ENCODE results near the gene HEY2. TPM values are rescaled to one million over a fixed set of nuclear protein-coding genes. Genes with fewer than 3 reads are reported as not detected.

HEY2 gene
- total RNA-seq, 1 experiment from 2014 or later: 6.6 TPM

DNA sequence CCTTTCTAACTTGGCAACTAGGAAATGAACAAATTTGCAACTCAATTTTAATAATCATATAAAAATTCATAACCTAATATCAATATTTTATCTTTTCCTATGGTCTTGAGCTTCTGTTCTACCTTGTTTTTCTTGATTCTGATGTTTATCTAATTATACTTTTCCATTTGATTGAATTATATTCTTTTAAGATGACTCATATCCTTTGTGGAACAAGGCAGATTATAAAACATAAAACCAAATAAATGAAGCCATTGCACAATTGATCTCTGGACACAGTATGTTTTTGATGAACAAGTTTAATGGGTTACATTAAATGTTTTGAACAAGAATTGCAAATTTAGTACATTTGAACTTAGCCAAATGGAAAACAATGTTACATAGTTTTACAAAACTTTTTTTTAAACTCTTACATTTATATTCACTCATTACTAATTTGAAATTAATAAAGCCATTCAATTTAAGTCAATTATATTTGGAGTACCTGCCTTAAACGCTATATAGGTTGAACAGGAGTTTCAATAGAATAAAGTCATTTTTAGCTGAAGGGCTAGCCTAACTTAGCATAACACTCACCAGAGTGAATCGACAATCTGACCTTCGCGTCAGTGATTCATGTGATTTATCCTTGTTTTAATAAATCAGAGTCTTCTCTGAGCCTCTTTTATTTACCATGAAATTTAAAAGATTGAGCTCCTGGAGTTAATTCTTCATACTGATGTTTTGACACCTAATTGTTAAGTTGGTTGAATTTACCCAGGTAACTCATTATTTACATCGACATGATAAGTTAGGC, 45.1 kb downstream of the HEY2 start:
- no peak for DNase-seq
- Mint-ChIP-seq H3K27ac (no peak overlapping the region), H3K27me3 (ENCODE audit: low read depth) (peaks cover 4% of the 10 kb centered on the region; the same call in 1 of the 2 replicates), H3K4me3 (no peak overlapping the region), H3K9me3 (no peaks in the 10 kb centered on the region), H3K36me3 (ENCODE audit: insufficient read depth in 1 of 3, low read depth in 3 of 3) (no peaks in the 10 kb centered on the region; a peak in 1 of 7 replicates), H3K4me1 (peaks cover 15 to 23% of the 10 kb centered on the region in 2 experiments)
- no peaks in the 10 kb centered on the region for H4K20me1 ChIP-seq (ENCODE audit: control insufficient read depth, insufficient read depth, insufficient read length)
- H3K4me2 ChIP-seq (ENCODE audit: insufficient read depth, insufficient read length, low read length): no peak overlapping the region
- no peak overlapping the region for H4K5ac ChIP-seq (ENCODE audit: insufficient read length, low read depth, low read length)
- H3K23ac ChIP-seq (ENCODE audit: insufficient read length, low read depth, low read length): no peak overlapping the region
- no peak overlapping the region for H2BK20ac ChIP-seq (ENCODE audit: low read depth, low read length, poor library complexity, severe bottlenecking)
- H3K23me2 ChIP-seq (ENCODE audit: insufficient read length, low read depth, low read length, poor library complexity, severe bottlenecking): peaks cover 4% of the 10 kb centered on the region
- H3K9me3 ChIP-seq (ENCODE audit: control insufficient read depth, low read depth, low read length): no peaks in the 10 kb centered on the region
- no peak overlapping the region for H3K4ac ChIP-seq (ENCODE audit: low read depth, low read length)
- H2BK120ac ChIP-seq (ENCODE audit: low read depth, low read length, poor library complexity, severe bottlenecking): no peak overlapping the region
- no peak overlapping the region for H4K8ac ChIP-seq (replicated peaks; ENCODE audit: insufficient read length, low read depth, low read length)
- H2BK12ac ChIP-seq (ENCODE audit: insufficient read length, low read depth, low read length): no peak overlapping the region
- TF ChIP-seq, protein P1, sequence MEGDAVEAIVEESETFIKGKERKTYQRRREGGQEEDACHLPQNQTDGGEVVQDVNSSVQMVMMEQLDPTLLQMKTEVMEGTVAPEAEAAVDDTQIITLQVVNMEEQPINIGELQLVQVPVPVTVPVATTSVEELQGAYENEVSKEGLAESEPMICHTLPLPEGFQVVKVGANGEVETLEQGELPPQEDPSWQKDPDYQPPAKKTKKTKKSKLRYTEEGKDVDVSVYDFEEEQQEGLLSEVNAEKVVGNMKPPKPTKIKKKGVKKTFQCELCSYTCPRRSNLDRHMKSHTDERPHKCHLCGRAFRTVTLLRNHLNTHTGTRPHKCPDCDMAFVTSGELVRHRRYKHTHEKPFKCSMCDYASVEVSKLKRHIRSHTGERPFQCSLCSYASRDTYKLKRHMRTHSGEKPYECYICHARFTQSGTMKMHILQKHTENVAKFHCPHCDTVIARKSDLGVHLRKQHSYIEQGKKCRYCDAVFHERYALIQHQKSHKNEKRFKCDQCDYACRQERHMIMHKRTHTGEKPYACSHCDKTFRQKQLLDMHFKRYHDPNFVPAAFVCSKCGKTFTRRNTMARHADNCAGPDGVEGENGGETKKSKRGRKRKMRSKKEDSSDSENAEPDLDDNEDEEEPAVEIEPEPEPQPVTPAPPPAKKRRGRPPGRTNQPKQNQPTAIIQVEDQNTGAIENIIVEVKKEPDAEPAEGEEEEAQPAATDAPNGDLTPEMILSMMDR (conservative IDR thresholded peaks at IDR 0.05): no peak
- no peak overlapping the region for H3K27ac ChIP-seq (ENCODE audit: insufficient read length, low read depth, low read length)
- H3K56ac ChIP-seq (ENCODE audit: insufficient read length, low read depth, low read length): no peak overlapping the region
- no peak overlapping the region for H3K9ac ChIP-seq (ENCODE audit: extremely low read depth, insufficient read length, low read length)
- no peak overlapping the region for H3T11ph ChIP-seq (ENCODE audit: low read length)
- H3K18ac ChIP-seq (ENCODE audit: insufficient read length, low read depth, low read length): no peak overlapping the region
- no peak overlapping the region for H2AK5ac ChIP-seq (ENCODE audit: insufficient read length, low read length)
- no peak overlapping the region for H3K14ac ChIP-seq (ENCODE audit: insufficient read depth, low read length)
- H3K79me2 ChIP-seq (ENCODE audit: insufficient read depth, low read length): no peaks in the 10 kb centered on the region
- H3K27me3 ChIP-seq (ENCODE audit: insufficient read depth, low read length): no peaks in the 10 kb centered on the region
- no peak overlapping the region for H2AFZ ChIP-seq (ENCODE audit: low read length)
- no peak overlapping the region for H4K91ac ChIP-seq (ENCODE audit: insufficient read length, low read depth, low read length)
- no peak overlapping the region for H2BK15ac ChIP-seq (ENCODE audit: low read depth, low read length)
- no peak overlapping the region for H2BK5ac ChIP-seq (ENCODE audit: insufficient read length, low read length)
- peaks cover 3% of the 10 kb centered on the region; the same call in 1 of the 2 replicates for H3K4me1 ChIP-seq (ENCODE audit: insufficient read depth, low read length)
- WGBS (ENCODE audit: extremely low coverage, insufficient read length, low lambda C conversion rate): no CpG with 5 or more reads among the region's 5 CpGs
- no peaks in the 10 kb centered on the region for H3K79me1 ChIP-seq (ENCODE audit: insufficient read depth, low read depth, low read length, poor library complexity, severe bottlenecking)

All from H9 (cell line).